Vagina (tissue), 2 donors: ENCODE measurements around the gene CCDC88C.

Source experiments
- CTCF ChIP-seq, 3 experiments: fragments of 450-650 bp in 2 of 3; fragments of 200-600 bp in 1 of 3; sonication (generic) in 1 of 3; IDR thresholded peaks; one replicate each; pipeline ENCODE4 v1.5.1; 2017 to 2019; ENCODE audit warnings: antibody characterized with exemption in 3 of 3, mild to moderate bottlenecking in 2 of 3, moderate library complexity in 2 of 3
- POLR2A ChIP-seq, 2 donors: fragments of 450-650 bp; IDR thresholded peaks; one replicate each; pipeline ENCODE4 v1.6.1; 2017; ENCODE audit warnings: antibody characterized with exemption in 2 of 2, mild to moderate bottlenecking in 2 of 2, moderate library complexity in 2 of 2

- TF ChIP-seq CTCF (IDR thresholded peaks at IDR 0.05), result no peak
- no peak for TF ChIP-seq POLR2A (IDR thresholded peaks at IDR 0.05)
These were observed 47.1 kb upstream of the CCDC88C start for GRCh38 chr14:91464615-91465205.
